ENCODE results near the gene PROSER2.

Gene PROSER2

GRCh38 chr10:11869743-11870460 is 46.7 kb downstream of the PROSER2 start:
- peak; percentile 20 for DNase-seq

DNA sequence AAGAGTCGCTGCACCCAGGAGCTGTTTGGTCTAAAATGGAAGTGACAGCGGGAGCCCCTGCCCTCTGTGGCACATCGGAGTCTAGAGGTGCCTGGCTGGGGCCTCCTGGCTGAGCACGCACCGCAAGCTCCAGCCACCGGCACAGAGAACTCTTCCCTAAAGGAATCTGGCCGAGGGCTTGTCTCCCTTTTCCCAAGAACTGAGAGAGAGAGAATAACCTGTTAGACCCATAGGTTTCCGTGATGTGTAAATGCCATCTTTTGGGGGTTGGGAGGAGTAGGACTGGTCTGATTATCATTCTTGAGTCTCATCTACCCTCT is 47.3 kb downstream of the PROSER2 start:
- DNase-seq, result no peak

GRCh38 chr10:11870900-11871400 is 47.8 kb downstream of the PROSER2 start:
- DNase-seq, result no peak

GRCh38 chr10:11871466-11871865 is 48.3 kb downstream of the PROSER2 start:
- no peak for DNase-seq

DNA sequence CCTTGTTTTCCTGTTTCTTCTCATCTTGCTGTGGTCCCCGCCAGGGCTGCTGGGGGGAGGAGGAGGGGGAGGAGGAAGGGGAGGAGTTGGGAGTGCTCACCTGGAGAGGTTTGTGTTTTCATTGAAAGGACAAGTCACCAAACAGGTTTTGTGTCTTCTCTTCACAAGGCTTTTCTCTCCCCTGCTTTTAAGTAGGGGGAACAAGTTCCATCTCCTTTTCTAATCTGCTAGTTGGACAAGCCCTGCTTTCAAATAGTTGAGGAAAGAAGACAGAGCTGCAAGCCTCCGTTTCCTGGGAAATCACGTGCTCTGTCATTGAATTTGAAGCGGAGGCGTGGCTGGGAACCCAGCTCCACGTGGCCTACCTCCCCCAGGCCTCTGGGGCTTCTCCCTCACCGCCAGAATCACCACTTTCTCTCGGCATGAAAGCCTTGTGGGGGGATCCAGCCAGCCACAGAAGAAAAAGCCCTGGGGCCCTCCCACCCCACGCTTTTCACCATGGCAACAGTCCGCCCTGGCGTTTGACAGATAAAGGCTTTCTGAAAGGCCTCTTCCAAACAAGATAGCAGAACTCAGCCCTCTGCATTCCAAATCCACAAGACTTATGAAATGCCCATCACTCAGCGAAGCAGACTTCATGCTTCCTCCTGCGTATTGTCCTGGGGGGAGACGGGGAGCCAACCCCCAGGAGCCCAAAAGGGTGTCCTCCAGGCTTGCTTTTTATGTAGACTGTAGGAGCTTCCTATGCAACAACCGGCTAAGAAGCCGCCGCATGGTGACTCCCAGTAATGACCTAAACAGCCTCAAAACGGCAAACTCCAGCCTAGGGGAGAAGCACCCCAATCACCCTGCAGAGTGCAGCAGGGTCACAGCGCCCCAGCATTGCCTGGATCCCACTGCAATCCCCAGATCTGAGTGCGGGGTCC is 51.7 kb downstream of the PROSER2 start:
- peak; percentile 21 for DNase-seq

DNA sequence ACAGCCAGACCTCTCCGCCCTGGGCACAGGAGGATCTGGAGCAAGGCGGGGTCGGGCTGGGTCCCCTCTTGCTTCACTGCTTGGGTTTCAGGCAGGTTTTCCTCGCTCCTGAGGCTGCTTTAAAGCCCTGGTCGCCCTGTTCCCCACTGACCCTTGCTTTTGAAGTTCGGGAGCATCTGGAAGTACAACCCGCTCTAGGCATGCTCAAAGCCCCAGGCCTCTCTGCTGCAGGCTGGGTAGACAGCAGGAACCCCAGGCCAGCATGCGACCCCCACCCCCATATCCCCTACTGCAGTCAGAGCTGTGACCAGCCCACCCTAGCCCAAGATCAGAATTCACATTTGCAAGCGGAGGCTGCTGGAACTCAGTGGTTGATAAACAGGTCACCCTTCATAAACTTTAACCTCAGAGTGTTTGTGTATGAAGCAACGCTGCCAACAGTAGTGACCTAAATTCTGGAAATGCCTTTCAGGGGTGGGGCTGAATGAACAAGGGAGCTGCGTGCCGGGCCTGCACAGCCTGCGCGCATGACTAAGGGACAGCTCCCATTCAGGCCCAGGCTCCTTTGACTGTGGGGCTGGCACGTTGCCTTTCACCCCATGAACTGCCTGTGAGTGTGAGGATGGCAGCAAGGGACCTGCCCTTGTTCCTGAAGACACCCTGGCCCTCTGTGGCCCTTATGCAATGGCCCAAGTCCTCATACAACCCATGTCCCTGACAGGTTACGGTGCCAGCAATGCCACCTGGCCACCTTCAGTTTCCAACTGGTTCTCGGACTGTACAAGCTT is 52.5 kb downstream of the PROSER2 start:
- DNase-seq, result peak; percentile 67

DNA sequence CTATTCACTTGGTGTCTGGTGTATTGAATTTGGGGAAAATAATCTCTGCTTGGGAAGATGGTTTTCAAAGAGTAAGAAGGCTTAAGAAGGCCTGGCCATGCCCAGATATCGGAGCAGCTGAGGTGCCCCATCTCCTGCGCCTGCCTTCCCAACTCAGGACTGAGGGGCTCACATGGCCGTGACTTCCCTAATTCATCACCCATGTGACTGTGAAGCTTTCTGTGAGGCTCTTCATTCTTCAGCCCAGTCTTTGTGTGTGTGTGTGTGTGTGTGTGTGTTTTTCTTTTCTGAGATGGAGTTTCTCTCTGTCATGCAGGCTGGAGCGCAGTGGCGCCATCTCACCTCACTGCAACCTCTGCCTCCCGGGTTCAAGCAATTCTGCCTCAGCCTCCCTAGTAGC is 53.2 kb downstream of the PROSER2 start:
- no peak for DNase-seq

GRCh38 chr10:11876805-11877590 is 53.8 kb downstream of the PROSER2 start:
- DNase-seq, result no peak

DNA sequence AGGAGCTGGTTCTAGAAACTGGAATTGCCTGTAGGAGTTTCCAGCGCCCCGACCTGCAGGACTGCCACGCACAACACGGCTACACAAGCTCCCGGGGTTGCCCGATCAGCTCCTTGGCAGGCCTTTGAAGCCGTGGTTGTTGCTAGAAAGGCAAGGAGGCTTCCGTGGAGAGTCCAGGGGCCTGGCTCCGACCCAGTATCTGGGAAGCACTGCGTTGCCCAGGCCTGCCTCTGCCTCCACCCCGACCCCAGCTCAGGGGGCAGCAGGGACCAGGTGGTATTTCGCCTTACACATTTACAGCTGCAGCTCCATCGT is 54.4 kb downstream of the PROSER2 start:
- no peak for DNase-seq

DNA sequence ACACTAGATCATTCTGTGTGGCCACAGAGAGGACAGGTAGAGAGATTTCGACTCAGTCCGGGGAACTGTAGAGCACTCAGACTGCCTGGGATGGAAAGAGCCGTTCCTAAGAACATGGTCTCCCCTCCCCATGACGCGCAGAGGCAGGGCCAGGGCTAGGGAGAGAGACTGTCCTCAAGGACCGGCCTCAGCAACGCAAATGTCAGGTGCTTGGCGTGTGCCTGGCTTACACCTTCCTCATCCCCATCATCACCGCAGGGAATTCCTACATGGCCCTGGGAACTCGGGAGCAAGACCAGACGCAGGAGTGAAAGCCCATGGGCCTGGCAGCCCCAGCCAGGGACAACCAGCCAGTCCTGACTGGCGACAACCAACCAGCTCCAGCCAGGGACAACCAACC is 55.6 kb downstream of the PROSER2 start:
- DNase-seq, result no peak

- no peak for DNase-seq
Measured at GRCh38 chr10:11879387-11880094, 56.4 kb downstream of the PROSER2 start.

GRCh38 chr10:11880151-11881029 is 57.2 kb downstream of the PROSER2 start:
- no peak for DNase-seq

DNA sequence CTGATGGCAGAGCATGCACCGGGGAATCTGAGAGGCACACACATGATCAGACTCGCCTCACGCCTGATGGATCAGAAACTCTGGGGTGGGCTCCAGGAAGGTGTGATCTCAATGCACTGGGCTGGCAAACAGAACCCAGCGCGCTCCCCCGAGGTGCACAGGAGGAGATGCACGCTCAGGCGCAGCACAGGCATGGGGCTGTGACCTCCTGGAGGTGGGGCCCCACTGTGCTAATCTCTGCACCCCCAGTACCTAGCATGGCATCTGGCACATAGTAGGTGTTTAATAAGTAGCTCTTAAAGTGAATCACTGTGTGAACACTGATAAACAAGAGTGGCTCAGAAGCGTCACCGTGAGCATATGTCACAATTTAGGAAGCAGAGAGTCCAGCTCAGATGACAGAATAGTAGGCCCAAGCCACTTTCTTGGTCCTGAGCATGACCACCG is 57.9 kb downstream of the PROSER2 start:
- no peak for DNase-seq

- DNase-seq, result no peak
Measured at GRCh38 chr10:11881477-11882417, 58.6 kb downstream of the PROSER2 start.

GRCh38 chr10:11882646-11883375 is 59.7 kb downstream of the PROSER2 start:
- DNase-seq, result no peak

GRCh38 chr10:11884706-11885423 is 61.7 kb downstream of the PROSER2 start:
- no peak for DNase-seq

GRCh38 chr10:11885437-11886137 is 62.4 kb downstream of the PROSER2 start:
- DNase-seq, result no peak

Data from fibroblast of skin of abdomen (primary cell).